ENCODE measurements around the gene SNX27.
A peak's percentile ranks its signal among the peaks of the same experiment; 100 is the strongest.
"Not testable (repeated sequence)": the region's sequence is repeated elsewhere in the genome, so short reads cannot be mapped to it uniquely, and the experiment has no call there.

Gene SNX27

DNA sequence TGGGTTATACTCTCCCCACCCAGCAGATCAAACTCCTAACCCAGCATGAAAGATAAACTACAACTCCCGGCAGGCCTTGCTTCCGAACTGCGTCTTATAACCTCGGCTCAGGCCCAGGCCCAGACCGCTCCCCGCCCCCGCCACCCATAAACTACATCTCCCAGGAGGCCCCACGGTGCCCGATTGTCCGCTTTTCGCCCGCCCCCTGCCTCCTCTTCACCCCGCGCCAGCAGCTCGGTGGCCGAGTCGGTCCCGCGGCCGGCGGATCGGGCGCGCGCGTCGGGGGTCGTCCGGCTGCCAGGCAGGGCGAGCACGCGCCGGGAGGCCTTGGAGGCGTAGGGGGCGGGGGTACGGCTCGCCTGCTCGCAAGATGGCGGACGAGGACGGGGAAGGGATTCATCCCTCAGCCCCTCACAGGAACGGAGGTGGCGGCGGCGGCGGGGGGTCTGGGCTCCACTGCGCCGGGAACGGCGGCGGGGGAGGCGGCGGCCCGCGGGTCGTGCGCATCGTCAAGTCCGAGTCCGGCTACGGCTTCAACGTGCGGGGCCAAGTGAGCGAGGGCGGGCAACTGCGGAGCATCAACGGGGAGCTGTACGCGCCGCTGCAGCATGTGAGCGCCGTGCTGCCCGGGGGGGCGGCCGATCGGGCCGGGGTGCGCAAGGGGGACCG is at the start of gene SNX27:
SNX27 (plus strand) TSS at position 219 of the 669 bp plus-strand sequence; CDS start at position 371, 152 bp downstream.
- peak; percentile 79 for DNase-seq

DNA sequence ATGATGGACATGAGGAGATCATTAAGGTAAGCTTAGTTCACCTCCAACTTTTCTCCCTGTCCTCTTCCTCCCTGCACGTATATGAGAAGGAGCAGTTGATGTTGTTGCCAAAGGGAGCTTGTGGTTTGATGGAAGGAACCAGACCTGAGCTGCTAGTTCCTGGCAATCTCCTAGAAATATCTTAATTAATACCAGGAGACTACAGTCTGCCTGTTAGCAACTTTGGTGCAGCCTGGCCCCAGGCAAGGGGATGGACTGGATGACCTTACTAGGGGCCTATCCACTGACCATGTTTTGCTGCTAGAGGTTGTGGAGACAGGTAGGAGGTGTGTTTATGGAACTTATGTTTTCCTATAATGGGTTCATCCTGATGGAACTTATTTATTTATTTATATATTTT is 49.2 kb upstream of the SNX27 start:
- DNase-seq, result no peak

DNA sequence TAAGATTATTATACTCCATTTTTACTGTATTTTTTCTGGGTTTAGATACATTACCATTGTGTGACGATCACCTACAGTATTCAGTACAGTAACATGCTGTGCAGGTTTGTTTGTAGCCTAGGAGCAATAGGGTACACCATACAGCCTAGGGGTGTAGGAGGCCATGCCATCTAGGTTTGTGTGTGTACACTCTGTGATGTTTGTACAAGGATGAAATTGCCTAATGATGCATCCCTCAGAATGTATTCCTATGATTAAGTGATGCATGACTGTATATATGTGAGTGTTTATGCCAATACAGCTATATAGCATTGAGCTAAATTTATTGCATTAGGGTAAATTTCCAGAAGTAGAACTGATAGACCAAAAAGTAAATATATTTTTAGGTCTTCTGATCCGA is 48.5 kb upstream of the SNX27 start:
- no peak for DNase-seq

DNA sequence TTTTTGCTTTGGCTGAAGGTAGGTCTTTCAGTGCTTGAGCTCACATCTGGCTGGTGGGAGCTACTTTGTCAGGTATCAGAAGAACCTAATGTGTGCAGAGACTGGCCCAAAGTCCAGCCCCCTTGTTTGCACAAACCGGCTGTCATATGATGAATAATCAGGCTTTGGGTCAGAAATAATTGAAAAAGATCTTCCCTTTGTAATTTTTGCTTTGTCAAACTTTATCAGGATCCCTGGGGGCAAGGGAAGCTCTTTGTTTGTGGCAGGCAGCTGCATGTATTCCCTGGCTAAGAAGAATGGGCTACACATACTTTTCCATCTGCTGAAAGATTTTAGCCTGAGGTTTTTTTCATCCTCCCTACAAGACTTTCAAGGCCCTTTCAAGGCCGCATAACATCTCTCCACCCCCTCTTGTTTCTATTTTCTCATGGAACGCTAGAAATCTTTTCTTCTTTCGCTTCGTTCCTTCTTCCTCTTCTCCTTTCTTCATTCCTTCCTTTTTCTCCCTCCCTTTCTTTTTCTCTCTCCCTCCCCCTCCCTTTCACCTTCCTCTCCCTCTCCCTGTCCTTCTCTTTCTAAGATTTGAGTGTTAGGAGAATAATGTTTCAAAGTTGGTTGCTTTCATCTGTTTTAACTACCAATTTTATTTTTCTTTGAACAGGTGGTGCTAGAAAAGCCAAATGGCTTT is 46.2 kb upstream of the SNX27 start:
- DNase-seq, result no peak

DNA sequence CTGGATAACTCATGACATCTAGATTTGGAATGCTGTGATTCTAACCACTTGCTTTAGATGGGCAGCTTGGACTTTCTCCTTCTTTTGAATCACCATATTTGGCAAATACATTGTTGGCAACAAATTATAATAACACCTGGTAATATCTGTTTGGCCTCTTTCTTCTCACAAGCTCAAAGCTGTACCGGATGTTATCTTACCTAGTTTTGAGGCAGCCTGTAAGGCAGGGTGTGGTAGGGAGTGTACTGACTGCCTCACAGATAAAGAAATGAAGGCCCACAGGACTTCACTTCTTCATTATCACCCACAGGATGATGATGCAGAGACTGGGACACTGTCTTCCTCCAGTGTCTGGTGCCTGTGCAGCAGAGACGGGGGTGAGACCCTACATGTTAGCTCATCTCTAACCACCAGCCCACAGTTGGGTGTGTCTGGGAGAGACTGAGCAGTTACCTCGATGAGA is 43.2 kb upstream of the SNX27 start:
- DNase-seq, result no peak

DNA sequence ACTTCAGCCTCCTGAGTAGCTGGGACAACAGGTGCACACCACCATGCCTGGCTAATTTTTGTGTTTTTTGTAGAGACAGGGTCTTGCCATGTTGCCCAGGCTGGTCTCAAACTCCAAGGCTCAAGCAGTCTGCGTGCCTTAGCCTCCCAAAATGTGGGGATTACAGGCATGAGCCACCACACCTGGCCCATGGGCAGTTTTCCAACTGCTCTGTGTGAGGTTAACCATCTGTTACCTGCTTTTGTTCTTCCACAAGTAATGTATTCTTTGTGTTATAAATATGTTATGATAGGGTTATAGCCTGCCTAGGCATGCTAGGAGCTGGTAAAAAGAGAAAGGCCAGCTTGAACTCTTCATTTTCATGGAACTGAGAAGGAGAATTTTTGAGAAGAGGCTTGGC is 41.0 kb upstream of the SNX27 start:
- no peak for DNase-seq

DNA sequence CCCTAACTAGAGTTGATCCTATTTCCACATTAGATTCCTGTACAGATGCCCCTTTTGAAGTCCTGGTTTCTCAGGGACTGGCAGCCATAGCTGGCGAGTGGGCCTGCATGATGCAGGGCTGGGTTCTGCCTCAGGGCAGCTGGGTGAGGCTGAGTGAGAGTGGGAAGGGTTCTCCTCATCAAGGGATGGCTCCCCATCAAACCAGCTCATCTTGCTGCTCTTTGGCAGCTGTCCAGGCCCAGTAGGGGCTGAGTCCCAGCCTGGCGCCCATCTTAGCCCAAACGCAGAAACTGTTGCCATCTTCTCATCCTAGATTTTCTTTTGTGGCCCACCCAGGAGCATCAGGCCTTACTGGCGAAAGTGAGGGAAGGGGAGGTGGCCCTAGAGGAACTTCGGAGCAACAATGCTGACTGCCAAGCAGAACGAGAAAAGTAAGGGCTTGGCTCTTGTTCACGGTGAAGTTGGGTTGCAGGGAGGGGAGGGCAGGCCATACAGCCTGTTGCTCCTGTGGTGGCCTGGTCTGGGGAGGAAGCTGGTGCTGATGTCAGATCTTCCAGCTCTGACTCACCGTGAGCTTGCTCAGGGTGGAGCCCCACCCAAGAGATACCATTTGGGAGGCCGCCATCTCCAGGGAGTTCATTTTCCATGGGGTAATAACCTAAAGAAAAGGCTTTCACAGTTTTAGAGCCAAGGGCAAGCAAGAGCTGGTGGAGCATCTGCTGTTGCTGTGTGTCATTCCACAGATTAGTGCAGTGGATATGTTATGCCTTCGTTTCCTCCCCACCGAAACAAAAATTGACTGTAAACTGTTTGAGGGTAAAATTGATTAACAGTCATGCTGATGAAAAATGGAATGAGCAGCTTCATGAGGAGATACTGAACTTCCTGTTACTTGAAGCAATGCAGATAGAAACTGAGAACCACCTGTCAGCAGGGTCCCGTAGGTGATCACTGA is 37.0 kb upstream of the SNX27 start:
- no peak for DNase-seq

DNA sequence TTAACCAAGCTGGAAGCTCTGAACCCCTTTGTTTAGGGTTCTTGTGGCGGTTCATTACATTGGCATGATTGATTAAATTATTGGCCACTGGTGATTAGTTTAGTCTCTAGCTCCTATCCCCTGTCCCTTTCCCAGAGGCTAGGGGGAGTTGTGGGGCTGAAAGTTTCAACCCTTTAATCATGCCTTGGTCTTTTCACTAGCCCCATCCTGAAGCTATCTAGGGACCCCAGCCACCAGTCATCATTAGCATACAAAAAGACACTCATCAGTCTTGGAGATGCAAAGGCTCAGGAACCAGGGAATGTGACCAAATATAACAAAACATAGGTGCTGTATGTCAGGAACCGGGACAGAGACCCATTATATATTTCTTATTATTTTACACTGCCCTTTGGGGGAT is 34.7 kb upstream of the SNX27 start:
- DNase-seq, result no peak

DNA sequence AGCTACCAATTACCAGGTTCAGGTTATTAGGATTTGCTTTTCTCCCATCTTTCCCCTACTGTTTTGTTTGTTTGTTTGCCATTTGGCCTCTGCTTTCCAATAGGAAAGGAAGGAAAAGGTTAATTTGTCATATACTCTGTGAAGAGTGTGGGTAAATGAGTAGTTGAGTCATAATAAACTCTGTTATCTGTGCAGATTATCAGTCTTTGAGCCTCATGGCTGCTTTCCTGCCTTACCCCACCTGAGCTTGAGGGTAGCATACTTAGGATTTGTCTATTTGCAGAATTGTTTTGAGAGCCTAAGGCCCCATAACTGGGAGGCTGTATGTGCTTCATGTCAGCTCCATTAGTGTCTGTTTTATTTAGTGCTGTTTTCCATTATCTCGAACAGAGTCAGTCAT is 32.9 kb upstream of the SNX27 start:
- no peak for DNase-seq

DNA sequence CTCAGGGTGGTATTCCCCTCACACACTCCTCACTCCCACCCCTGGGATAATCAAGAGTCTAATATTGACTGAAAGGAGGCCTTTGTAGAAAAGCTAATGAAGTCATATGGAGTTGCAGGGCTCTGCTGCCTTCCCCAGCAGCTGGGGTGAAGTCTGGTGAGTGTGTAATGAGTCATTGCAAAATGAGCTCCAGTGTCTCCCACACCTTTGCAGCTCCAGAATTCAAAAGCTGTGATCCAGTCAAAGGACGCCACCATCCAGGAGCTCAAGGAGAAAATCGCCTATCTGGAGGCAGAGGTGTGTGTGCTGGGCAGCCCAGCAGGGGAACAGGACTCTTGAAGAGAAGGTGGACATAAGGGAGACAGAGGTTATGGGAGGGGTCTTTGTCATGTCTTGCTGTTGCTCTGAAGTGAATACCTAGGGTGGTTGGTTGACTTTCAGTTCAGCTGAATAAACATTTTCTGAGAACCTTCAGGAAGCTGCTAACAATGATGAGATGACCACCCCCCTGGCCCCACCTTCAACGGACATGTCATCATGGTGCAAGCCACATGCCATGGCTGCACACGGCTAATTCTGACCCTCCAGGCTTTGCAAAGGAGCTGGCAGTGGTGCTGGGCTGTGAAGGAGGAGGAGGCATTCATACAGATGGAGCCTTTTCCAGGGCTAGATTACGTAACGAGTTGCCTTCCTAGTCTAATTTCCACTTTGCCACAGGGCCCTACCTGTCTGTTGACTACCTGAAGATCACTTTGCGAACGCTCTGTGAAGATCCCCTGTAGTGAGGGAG is 32.2 kb upstream of the SNX27 start:
- DNase-seq, result no peak

DNA sequence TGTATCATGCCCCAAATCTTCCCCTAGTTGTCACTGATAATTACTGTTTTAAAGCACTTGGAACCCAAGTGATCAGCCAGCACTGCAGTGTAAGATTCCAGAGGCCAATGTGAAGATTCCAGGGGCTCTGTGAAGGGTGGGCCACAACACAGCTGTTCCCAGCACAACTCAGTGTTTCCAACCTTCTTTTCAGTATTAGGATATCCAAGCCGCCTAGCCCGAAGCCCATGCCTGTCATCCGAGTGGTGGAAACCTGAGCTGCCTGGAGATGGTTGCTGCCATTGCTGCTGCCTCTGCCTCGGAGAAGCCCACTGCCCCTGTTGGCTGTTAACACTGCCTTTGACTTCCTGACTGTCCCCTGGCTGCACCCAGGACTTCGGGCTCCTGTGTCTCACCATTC is 30.4 kb upstream of the SNX27 start:
- no peak for DNase-seq

DNA sequence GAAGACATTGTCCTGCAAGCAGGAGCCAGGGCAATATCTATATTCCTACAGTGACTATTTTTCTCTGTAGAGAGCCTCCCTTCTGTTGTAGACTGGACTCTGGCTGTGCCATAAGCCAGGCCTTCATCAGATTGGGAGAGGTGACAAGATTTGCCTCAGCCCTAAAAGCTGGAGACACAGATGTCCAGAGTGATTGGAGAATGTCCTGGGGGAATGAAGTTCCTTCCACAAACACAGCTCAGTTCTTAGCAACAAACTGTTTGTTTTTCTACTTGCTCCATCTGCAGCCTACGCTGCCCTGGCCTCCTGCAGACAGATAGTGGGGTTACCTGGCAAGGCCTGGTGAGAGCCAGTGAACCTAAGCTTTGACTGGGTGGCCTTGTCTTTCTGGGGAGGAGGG is 29.9 kb upstream of the SNX27 start:
- no peak for DNase-seq

DNA sequence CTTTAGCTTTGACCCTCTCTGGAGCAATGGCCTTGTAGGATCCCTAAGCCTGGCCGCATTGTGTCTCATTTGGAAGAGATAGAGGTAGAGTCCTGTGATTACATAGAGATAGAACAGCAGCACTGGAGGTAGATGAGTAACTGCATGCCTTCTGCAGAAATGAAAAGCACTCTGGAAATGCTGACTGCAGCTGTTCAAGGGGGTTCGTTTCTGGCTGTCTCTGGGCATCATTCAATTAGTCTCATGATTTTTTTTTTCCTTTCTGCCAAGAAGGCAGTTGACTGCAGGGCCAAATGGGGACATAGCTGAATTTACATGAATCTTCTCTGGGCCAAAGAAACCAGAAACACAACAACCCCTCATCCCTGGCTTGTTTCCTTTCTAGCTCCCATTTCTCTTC is 28.1 kb upstream of the SNX27 start:
- no peak for DNase-seq

DNA sequence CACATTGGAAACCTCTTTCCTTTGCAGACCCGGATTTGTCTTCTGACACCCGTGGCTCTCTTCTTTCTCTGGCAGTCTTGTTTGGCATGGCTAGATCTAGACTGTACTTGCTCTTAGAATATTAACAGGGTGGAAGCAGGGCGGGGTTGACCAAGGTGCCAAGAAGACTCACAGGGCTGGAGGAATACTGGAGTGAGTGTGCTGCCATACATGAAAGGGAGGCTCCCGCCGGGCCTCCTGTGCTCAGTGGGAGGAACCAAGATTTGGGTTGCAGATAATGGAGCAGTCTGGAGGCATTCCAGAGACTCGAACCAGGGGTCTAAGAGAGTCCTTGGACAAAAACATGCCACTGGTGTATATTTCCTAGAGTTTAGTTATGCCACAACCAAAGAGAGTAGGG is 27.6 kb upstream of the SNX27 start:
- DNase-seq, result no peak

DNA sequence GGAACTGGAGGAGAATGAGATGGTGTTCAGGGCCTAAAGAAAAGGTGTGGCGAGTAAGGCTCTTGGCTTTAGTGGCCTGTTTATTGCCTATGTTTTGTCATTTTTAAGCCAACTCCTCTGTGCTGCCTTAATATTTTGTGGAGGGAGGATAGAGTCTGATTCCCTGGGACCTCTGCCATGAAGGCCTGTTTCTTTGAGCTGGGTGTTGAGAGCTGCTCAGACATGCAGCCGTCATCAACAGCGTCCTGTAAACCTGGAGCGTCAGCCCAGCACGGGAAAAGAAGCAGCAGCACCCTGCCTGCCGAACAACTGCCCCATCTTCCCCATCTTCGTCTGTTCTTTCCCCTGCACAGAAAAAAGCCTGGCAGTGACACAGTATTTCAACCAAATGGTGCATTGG is 27.1 kb upstream of the SNX27 start:
- no peak for DNase-seq

DNA sequence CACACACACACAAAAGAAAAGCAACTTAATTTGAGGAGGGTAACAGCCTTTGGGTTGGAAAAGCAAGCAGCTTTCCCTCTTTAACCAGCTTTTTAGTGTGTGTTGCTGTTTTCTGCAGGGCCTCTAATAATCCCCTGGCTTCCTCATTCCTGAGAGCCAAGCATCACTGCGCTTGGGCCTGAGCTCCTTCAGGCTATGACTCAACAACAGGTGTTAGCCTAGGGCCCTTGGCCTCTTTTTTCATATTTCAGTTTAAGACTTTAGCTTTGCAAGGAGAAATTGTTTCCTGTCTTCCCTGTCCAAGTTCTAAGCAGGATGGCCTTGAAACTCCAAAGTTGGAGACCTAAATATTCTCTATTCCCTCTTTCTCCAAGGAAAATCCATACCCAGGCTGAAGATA is 26.2 kb upstream of the SNX27 start:
- DNase-seq, result no peak

DNA sequence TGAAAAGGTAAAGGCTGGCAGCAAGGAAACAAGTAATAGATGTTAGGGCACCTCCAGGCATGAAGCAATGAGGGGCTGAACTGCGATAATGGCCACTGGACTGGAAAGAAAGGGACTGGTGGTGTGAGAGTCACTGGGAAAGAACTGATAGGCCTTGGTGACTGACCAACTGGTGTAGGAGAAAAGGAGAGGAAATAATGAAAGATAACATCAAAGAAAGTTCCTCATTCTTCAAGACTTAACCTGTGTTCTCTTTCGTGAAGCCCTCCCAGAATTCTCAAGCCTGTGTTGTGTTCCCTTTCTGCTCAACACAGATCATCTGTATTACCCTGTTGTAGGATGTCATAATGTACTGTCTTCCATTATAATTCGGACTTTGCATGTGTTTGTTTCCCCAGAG is 20.9 kb upstream of the SNX27 start:
- DNase-seq, result no peak

DNA sequence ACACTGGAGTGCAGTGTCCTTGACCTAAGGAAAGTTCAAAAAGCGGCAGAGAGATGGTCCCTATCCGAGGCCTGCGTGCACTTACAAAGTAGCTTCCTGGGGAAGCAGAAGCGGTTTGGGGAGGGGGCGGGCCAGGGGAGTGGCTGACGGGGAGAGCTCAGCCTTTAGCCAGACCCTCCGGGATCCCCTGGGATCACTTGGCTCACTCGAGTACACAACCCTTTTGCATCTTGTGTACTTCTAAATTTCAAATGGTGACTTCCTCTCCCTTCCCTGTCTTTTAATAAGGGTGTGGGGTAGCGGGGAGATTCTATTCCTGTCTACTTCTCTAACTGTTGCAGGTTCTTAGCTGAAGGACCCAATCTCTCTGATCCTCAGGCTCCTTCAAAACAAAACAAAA is 18.1 kb upstream of the SNX27 start:
- no peak for DNase-seq

DNA sequence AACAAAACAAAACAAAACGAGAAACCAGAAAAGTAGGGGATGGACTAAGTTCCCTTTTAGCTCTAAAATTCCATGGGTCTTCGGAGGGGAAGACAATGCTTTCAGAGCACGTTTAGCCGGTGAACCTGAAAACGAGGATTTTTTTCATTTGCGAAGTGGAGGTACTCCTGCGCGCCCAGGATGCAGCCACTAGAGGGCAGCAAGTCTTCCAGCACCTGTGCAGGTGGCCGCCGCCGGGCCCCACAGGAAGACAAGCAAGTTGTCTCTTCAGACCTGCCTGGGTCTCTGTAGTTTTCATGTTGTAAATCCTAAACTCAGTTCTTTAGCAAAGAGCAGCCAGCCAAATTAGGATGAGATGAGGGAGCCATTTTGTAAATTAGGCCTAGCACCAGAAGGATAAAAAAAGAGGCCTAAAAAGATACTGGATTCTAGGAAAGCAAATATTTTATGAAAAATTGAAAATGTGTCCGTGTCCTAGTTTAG is 17.7 kb upstream of the SNX27 start:
- peak; percentile 25 for DNase-seq

DNA sequence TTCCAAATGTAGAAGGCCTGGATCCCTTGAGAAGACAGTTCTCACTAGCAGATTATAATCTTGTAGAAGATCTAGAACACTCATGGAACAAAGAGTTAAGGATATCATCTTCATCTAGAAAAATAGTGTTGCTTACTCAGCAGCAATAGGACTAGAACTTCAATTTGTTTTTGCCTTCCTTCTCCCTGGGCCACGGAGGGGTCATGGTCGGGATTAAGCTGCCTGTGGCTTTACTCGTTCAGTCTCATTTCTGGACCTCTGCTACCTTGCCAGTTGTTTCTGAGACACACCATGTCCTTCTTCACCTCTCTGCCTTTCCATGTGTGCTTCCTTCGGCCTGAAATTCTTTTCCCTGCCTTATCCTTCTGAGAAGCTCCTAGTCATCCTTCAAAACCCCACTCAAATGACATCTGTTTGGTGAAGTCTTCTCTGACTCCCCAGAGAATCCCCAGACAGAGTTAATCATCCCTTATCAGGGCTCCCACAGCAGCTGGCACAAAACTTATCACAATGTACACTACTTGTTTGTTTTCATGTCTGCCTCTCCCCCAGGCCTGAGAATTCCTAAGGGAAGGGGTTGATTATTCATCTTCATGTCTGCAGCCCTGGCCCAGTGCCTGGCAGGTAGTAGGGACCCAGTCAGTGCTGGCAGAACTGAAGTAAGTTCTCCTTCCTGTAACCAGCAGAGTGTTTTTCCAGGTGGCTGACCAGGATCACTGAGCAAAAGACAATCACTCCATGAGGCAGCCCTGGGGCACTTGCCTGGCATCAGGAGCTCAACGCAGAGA is 15.5 kb upstream of the SNX27 start:
- no peak for DNase-seq

DNA sequence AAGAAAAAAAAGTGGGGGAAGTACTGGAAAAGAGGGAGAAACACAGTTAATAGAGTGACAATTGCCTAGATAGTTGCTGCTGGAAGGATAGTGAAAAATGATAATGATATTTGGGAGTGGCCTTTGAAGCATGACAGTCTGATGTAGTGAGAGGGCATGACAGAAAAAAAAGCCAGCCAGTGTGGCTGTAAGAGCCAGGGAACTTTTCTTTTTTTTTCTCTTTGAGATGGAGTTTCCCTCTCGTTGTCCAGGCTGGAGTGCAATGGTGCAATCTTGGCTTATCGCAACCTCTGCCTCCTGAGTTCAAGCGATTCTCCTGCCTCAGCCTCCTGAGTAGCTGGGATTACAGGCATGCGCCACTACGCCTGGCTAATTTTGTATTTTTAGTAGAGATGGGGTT is 9.3 kb upstream of the SNX27 start:
- DNase-seq, result not testable (repeated sequence)

DNA sequence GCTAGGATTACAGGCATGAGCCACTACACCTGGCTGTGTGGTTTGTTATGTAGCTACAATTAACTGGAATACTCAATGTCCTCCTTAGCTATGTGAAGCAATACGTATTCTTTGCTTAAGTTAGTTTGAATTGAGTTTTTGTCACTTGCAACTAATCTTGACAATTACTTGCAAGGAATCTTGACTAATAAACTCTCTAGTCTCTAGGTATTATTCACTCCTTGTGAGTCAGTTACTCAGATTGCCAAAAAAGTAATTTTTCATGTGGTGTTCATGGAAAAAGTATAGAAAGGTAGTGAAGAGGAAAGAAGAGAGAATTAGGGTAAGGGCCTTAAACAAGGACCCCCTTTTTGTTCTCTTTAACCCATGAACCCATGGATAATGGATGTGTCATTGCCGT is 7.6 kb upstream of the SNX27 start:
- no peak for DNase-seq

All from NCI-H2029 treated with DMSO at 0.1 percent for 48 hours (cell line).